ENCODE results near the gene KPTN. TPM values are rescaled to one million over a fixed set of nuclear protein-coding genes. Genes with fewer than 3 reads are reported as not detected.
A peak's percentile ranks its signal among the peaks of the same experiment; 100 is the strongest.

Gene KPTN
- total and polyA plus RNA-seq, 2 of the 13 experiments (the other 11 are each of a cell fraction or from before 2014, with no cell fraction given), result 9.1 to 13.3 TPM

DNA sequence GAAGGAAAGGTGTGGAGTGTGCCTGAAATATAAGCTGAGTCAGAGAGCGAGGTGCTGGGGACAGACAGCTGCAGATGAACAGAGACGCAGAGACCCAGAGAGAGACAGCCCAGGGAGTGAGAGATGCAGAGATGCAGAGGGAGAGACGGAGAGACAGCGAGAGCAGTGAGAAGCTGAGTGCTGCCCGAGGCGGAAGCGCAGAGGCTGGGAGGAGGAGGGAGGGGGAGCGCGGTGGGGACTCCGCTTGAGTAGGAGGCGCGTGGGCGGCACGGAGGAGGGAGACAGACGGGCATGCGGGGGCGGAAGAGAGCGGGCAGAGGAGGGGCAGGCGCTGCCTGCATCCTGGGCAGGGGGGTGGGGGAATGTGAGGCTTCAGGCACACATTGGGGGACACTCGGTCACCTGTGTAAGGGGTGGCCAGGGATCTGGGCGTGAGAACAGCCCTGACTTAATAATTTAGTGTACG is 38.0 kb downstream of the KPTN start:
- in situ Hi-C loops (cut with HindIII; ENCODE audit: extremely low pct_ligation_motif_present, low pct_unique_long_range_greater_than_20kb) (no loop called here), intact Hi-C loops (cut with micrococcal nuclease; ENCODE audit: unreplicated experiment) (no loop called here)
- DNase-seq (ENCODE audit: low spot score), result no peak
- no peak for FAIRE-seq
- H3K4me1 ChIP-seq (ENCODE audit: insufficient read depth, low read length), result peaks cover 18% of the 10 kb centered on the region; the same call in 1 of the 2 replicates
- H3K9me3 ChIP-seq (ENCODE audit: low read length), result no peaks in the 10 kb centered on the region
- H2AFZ ChIP-seq (ENCODE audit: low read length), result no peak overlapping the region
- ChIA-PET POLR2A (interaction anchor here (0.9 kb wide), 1 partner anchor 9 kb away, joined by 4 read pairs; no protein-coding TSS in a partner anchor), CTCF (ENCODE audit: low intra/inter-chr PET ratio, low total read pairs) (no interaction called here)
- H4K20me1 ChIP-seq (ENCODE audit: insufficient read depth, low read length), result no peaks in the 10 kb centered on the region
- H3K4me2 ChIP-seq (ENCODE audit: low read depth, low read length), result peak overlapping the region; percentile 63
- H3K36me3 ChIP-seq (replicated peaks in 1 of 2; ENCODE audit: control insufficient read depth in 1 of 2, insufficient read depth in 2 of 2, low read length in 2 of 2), result no peaks in the 10 kb centered on the region
- 5% methylated on average over 19 of the region's 22 CpGs for WGBS (ENCODE audit: low lambda C conversion rate)
- H3K27me3 ChIP-seq (ENCODE audit: control insufficient read depth in 1 of 2, insufficient read depth in 2 of 2, low read length in 2 of 2), result peaks cover 0 to 32% of the 10 kb centered on the region in 2 experiments
- no TSS peak for BruUV-seq (replicated peaks)
- ATAC-seq, result peak; percentile 33; the same call in 2 of the 3 replicates
- H3K79me2 ChIP-seq (ENCODE audit: insufficient read depth, low read length), result no peaks in the 10 kb centered on the region
- H3K27ac ChIP-seq (ENCODE audit: extremely low read length, insufficient read depth, low read length), result no peak overlapping the region
- peak overlapping the region in 1 of 3 experiments; percentile 38; a peak in 1 of 6 replicates for H3K4me3 ChIP-seq (replicated peaks in 1 of 3; ENCODE audit: insufficient read depth in 1 of 3, low read depth in 2 of 3, low read length in 3 of 3)
- no peak overlapping the region for H3K9ac ChIP-seq (ENCODE audit: insufficient read depth, low read depth, low read length)
- TF ChIP-seq ZNF280D (CRISPR knock-in tag; IDR thresholded peaks at IDR 0.05), result no peak
- TF ChIP-seq ZNF678 (CRISPR knock-in tag; IDR thresholded peaks at IDR 0.05), result no peak
- no peak for TF ChIP-seq ZNF567 (CRISPR knock-in tag; IDR thresholded peaks at IDR 0.05; ENCODE audit: borderline replicate concordance)
- TF ChIP-seq GABPB1 (CRISPR knock-in tag; IDR thresholded peaks at IDR 0.05), result peak; percentile 53
- no peak for TF ChIP-seq ZNF333 (CRISPR knock-in tag; IDR thresholded peaks at IDR 0.05; ENCODE audit: borderline replicate concordance)
- no peak for TF ChIP-seq XBP1 (CRISPR knock-in tag; IDR thresholded peaks at IDR 0.05)
- TF ChIP-seq GZF1 (CRISPR knock-in tag; IDR thresholded peaks at IDR 0.05), result no peak
- TF ChIP-seq, protein P1, sequence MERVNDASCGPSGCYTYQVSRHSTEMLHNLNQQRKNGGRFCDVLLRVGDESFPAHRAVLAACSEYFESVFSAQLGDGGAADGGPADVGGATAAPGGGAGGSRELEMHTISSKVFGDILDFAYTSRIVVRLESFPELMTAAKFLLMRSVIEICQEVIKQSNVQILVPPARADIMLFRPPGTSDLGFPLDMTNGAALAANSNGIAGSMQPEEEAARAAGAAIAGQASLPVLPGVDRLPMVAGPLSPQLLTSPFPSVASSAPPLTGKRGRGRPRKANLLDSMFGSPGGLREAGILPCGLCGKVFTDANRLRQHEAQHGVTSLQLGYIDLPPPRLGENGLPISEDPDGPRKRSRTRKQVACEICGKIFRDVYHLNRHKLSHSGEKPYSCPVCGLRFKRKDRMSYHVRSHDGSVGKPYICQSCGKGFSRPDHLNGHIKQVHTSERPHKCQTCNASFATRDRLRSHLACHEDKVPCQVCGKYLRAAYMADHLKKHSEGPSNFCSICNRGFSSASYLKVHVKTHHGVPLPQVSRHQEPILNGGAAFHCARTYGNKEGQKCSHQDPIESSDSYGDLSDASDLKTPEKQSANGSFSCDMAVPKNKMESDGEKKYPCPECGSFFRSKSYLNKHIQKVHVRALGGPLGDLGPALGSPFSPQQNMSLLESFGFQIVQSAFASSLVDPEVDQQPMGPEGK (CRISPR knock-in tag; IDR thresholded peaks at IDR 0.05), result 0 out of 2 replicates have a peak, but pooled peaks have one; percentile 14
- peak; percentile 75; the same call in 1 of the 2 replicates for TF ChIP-seq ZNF263 (CRISPR knock-in tag; IDR thresholded peaks at IDR 0.05)
- TF ChIP-seq ELF3 (CRISPR knock-in tag; IDR thresholded peaks at IDR 0.05), result peak; percentile 31; the same call in 1 of the 2 replicates
- no peak for TF ChIP-seq GABPA (IDR thresholded peaks at IDR 0.05; ENCODE audit: low read depth, low read length)
- 0 out of 2 replicates have a peak, but pooled peaks have one; percentile 13 for TF ChIP-seq GABPA (CRISPR knock-in tag; IDR thresholded peaks at IDR 0.05; ENCODE audit: low read depth)
- 0 out of 2 replicates have a peak, but pooled peaks have one; percentile 14 for TF ChIP-seq SAP130 (CRISPR knock-in tag; IDR thresholded peaks at IDR 0.05; ENCODE audit: low read depth)
- TF ChIP-seq ATM (IDR thresholded peaks at IDR 0.05; ENCODE audit: borderline replicate concordance), result no peak
- no peak for TF ChIP-seq MEIS1 (CRISPR knock-in tag; IDR thresholded peaks at IDR 0.05; ENCODE audit: borderline replicate concordance)
- TF ChIP-seq, protein P2, sequence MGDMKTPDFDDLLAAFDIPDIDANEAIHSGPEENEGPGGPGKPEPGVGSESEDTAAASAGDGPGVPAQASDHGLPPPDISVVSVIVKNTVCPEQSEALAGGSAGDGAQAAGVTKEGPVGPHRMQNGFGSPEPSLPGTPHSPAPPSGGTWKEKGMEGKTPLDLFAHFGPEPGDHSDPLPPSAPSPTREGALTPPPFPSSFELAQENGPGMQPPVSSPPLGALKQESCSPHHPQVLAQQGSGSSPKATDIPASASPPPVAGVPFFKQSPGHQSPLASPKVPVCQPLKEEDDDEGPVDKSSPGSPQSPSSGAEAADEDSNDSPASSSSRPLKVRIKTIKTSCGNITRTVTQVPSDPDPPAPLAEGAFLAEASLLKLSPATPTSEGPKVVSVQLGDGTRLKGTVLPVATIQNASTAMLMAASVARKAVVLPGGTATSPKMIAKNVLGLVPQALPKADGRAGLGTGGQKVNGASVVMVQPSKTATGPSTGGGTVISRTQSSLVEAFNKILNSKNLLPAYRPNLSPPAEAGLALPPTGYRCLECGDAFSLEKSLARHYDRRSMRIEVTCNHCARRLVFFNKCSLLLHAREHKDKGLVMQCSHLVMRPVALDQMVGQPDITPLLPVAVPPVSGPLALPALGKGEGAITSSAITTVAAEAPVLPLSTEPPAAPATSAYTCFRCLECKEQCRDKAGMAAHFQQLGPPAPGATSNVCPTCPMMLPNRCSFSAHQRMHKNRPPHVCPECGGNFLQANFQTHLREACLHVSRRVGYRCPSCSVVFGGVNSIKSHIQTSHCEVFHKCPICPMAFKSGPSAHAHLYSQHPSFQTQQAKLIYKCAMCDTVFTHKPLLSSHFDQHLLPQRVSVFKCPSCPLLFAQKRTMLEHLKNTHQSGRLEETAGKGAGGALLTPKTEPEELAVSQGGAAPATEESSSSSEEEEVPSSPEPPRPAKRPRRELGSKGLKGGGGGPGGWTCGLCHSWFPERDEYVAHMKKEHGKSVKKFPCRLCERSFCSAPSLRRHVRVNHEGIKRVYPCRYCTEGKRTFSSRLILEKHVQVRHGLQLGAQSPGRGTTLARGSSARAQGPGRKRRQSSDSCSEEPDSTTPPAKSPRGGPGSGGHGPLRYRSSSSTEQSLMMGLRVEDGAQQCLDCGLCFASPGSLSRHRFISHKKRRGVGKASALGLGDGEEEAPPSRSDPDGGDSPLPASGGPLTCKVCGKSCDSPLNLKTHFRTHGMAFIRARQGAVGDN (CRISPR knock-in tag; IDR thresholded peaks at IDR 0.05), result peak; percentile 34
